Activated B cell treated with CpG ODN at 0.5 μM for 24 hours (primary cell): Measurements from ENCODE around the gene CA10. TPM values are rescaled to one million over a fixed set of nuclear protein-coding genes. Genes with fewer than 3 reads are reported as not detected.

ENCODE experiments used
- ATAC-seq: fragments of 200-7000 bp; cut with Tn5 transposase; one replicate; pipeline ENCODE4 v1.10.0; 2021; ENCODE audit warnings: low read depth, mild to moderate bottlenecking, moderate library complexity
- CTCF ChIA-PET: fragments of 350-600 bp; sonication (Branson Sonifier 250); formaldehyde crosslinking; loops from one replicate; lab custom pipeline; 2021; ENCODE audit warnings: antibody characterized with exemption; lab: Charles Lee
- POLR2A ChIA-PET: fragments of 350-600 bp; sonication (Branson Sonifier 250); formaldehyde crosslinking; loops from one replicate; lab custom pipeline; 2021; ENCODE audit warnings: antibody characterized with exemption; lab: Charles Lee
- DNase-seq: peaks from one replicate; pipeline ENCODE4 v3.0.0; 2022
- H3K27ac Mint-ChIP-seq: one replicate; pipeline ENCODE4 v1.8.0; 2020; ENCODE audit warnings: mixed read lengths
- H3K27me3 Mint-ChIP-seq: one replicate; pipeline ENCODE4 v1.8.0; 2021; ENCODE audit warnings: mixed read lengths
- H3K36me3 Mint-ChIP-seq: one replicate; pipeline ENCODE4 v1.8.0; 2021; ENCODE audit warnings: low read depth, mixed read lengths
- H3K4me1 Mint-ChIP-seq: one replicate; pipeline ENCODE4 v1.8.0; 2021; ENCODE audit warnings: mixed read lengths
- H3K4me3 Mint-ChIP-seq: one replicate; pipeline ENCODE4 v1.8.0; 2020; ENCODE audit warnings: mild to moderate bottlenecking, mixed read lengths
- H3K9me3 Mint-ChIP-seq: one replicate; pipeline ENCODE4 v1.8.0; 2020; ENCODE audit warnings: mixed read lengths
- intact Hi-C: fragments of 100-400 bp; cut with micrococcal nuclease; formaldehyde crosslinking; loops from one replicate; pipeline ENCODE4 v1.15.1; 2024
- total RNA-seq: library from RNA; stranded (reverse); gene quantifications from 2 replicates; pipeline ENCODE4 v1.2.3, GENCODE V29; 2022
- TF ChIP-seq, protein P1 (sequence below): fragments of 200-600 bp; IDR thresholded peaks from one replicate; pipeline ENCODE4 v1.8.0; 2022; ENCODE audit warnings: antibody characterized with exemption, mild to moderate bottlenecking

The CA10 gene
- total RNA-seq, 1 donor from 2014 or later: not detected

DNA sequence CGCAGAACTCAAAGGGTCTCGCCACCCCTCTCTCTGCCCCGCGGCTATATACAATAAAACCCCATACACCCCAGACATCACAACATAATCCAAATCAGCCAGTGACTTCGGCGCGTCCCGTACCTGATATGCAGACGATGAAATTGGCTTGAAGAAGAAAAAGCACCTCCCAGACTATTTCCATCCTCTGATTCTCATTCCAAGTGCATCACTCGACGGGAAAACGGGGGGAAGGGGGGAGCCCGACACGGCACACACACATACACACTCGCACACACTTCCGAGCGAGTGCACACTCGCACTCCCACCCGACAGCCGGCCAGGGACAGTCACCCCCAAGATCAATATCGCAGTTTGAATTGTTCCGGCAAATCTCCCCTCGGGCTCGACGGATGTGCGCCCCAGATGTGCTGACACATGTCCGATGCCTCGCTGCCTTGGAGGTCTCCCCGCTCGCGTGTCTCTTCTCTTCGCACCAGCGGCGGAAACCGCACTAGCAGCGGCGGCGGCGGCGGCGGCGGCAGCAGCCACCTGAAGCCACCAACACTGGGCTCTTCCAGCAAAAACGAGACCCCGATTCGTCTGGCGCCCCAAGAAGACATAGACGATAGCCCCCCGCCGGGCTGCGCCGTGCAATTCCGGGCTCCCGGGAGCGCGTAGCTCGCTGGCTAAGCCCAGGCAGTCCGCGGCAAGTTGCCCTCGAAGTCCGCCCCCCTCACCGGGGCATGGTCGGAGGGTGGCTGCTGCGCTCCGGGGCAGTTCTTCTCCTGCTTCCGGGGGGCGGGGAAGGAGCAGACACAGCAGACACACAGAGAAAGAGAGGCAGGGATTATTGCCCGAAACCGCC, 688 bp downstream of the CA10 start:
- no peak overlapping the region for H3K27ac Mint-ChIP-seq
- CTCF ChIA-PET: no interaction called here

GRCh38 chr17:52156576-52157570, 1.6 kb downstream of the CA10 start:
- DNase-seq (no peak), ATAC-seq (no peak)
- TF ChIP-seq, protein P1, sequence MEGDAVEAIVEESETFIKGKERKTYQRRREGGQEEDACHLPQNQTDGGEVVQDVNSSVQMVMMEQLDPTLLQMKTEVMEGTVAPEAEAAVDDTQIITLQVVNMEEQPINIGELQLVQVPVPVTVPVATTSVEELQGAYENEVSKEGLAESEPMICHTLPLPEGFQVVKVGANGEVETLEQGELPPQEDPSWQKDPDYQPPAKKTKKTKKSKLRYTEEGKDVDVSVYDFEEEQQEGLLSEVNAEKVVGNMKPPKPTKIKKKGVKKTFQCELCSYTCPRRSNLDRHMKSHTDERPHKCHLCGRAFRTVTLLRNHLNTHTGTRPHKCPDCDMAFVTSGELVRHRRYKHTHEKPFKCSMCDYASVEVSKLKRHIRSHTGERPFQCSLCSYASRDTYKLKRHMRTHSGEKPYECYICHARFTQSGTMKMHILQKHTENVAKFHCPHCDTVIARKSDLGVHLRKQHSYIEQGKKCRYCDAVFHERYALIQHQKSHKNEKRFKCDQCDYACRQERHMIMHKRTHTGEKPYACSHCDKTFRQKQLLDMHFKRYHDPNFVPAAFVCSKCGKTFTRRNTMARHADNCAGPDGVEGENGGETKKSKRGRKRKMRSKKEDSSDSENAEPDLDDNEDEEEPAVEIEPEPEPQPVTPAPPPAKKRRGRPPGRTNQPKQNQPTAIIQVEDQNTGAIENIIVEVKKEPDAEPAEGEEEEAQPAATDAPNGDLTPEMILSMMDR: no peak
- Mint-ChIP-seq H3K27ac (no peak overlapping the region), H3K4me3 (no peak overlapping the region), H3K4me1 (no peaks in the 10 kb centered on the region), H3K36me3 (no peaks in the 10 kb centered on the region), H3K27me3 (peaks cover 32% of the 10 kb centered on the region), H3K9me3 (no peaks in the 10 kb centered on the region)
- ChIA-PET CTCF (no interaction called here), POLR2A (no interaction called here)
- intact Hi-C loops: no loop called here

More for the DNA sequence above, 688 bp downstream of the CA10 start:
- ATAC-seq (no peak), DNase-seq (no peak)
- TF ChIP-seq, protein P1: no peak
- H3K4me3 Mint-ChIP-seq: no peak overlapping the region
- no peaks in the 10 kb centered on the region for H3K4me1 Mint-ChIP-seq
- H3K27me3 Mint-ChIP-seq: peaks cover 32% of the 10 kb centered on the region
- H3K9me3 Mint-ChIP-seq: no peaks in the 10 kb centered on the region
- no peaks in the 10 kb centered on the region for H3K36me3 Mint-ChIP-seq
- intact Hi-C loops: no loop called here
- POLR2A ChIA-PET: no interaction called here

DNA sequence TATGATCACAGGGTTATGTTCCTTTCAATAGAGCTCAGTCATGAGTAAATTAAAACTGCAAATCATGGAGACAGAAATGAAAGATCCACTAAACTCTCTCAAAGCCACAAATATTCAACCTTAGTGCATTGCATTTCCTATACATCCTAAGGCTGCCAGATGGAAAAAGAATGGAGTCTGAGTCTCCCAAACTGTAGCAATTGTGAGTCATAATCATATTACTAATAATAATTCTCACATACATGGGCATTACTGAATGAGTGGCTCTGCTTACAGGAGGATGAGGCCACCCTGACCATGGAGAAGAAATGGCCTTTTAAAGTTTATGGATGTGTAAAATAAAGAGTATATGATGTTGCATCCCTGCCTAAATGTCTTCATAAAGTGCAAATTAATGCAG, 3.2 kb downstream of the CA10 start:
- TF ChIP-seq, protein P1: no peak
- Mint-ChIP-seq H3K36me3 (no peaks in the 10 kb centered on the region), H3K27me3 (peaks cover 31% of the 10 kb centered on the region), H3K27ac (no peak overlapping the region), H3K9me3 (no peaks in the 10 kb centered on the region), H3K4me1 (no peaks in the 10 kb centered on the region), H3K4me3 (no peak overlapping the region)
- intact Hi-C loops: no loop called here
- ATAC-seq (no peak), DNase-seq (no peak)
- POLR2A ChIA-PET: no interaction called here
- CTCF ChIA-PET: no interaction called here

- DNase-seq: no peak
- Mint-ChIP-seq H3K27ac (no peak overlapping the region), H3K4me1 (no peaks in the 10 kb centered on the region), H3K9me3 (no peaks in the 10 kb centered on the region), H3K27me3 (peaks cover 25% of the 10 kb centered on the region), H3K36me3 (no peaks in the 10 kb centered on the region), H3K4me3 (no peak overlapping the region)
- CTCF ChIA-PET: no interaction called here
- POLR2A ChIA-PET: no interaction called here
- TF ChIP-seq, protein P1: no peak
- intact Hi-C loops: no loop called here
- no peak for ATAC-seq
Measured at GRCh38 chr17:52154466-52154865, 4.0 kb downstream of the CA10 start.

GRCh38 chr17:52150935-52151334, 7.6 kb downstream of the CA10 start:
- intact Hi-C loops: no loop called here
- TF ChIP-seq, protein P1: no peak
- ATAC-seq: no peak
- H3K27me3 Mint-ChIP-seq: peaks cover 2% of the 10 kb centered on the region
- no peaks in the 10 kb centered on the region for H3K9me3 Mint-ChIP-seq
- no peaks in the 10 kb centered on the region for H3K36me3 Mint-ChIP-seq
- no peak for DNase-seq
- no peaks in the 10 kb centered on the region for H3K4me1 Mint-ChIP-seq
- ChIA-PET CTCF (no interaction called here), POLR2A (no interaction called here)
- H3K27ac Mint-ChIP-seq: no peak overlapping the region
- no peak overlapping the region for H3K4me3 Mint-ChIP-seq
